Mesenchymal stem cell (in vitro differentiated cells and primary cell): ENCODE data around the gene LRIG1.

Source experiments
- DNase-seq: peaks from one replicate; pipeline ENCODE4 v3.0.0-alpha.2; 2013
- H2AFZ ChIP-seq: one replicate; pipeline ENCODE4 v1.6.1; 2013; ENCODE audit warnings: low read depth, mild to moderate bottlenecking, control low read depth, inconsistent platforms, low read length, moderate library complexity
- H2AK5ac ChIP-seq: 2 replicates; pipeline ENCODE4 v1.6.1; 2013; ENCODE audit warnings: low read length, moderate library complexity, mild to moderate bottlenecking, inconsistent platforms; ENCODE audit not compliant: severe bottlenecking
- H2BK120ac ChIP-seq: one replicate; pipeline ENCODE4 v1.6.1; 2013; ENCODE audit warnings: low read depth, mild to moderate bottlenecking, inconsistent platforms, low read length, moderate library complexity
- H2BK12ac ChIP-seq, 2 experiments: one replicate each; pipeline ENCODE4 v1.6.1; 2013; ENCODE audit warnings: inconsistent platforms in 2 of 2, low read length in 2 of 2, mild to moderate bottlenecking in 2 of 2, moderate library complexity in 2 of 2, control low read depth in 1 of 2
- H2BK15ac ChIP-seq: one replicate; pipeline ENCODE4 v1.6.1; 2013; ENCODE audit warnings: mild to moderate bottlenecking, low read depth, inconsistent platforms; ENCODE audit not compliant: poor library complexity, severe bottlenecking
- H2BK5ac ChIP-seq: 2 replicates; pipeline ENCODE4 v1.6.1; 2013; ENCODE audit warnings: low read depth, mild to moderate bottlenecking, low read length, control low read depth, inconsistent platforms; ENCODE audit not compliant: poor library complexity, severe bottlenecking
- H3K14ac ChIP-seq, 2 experiments: one replicate each; pipeline ENCODE4 v1.6.1; 2013; ENCODE audit warnings: inconsistent platforms in 2 of 2, low read length in 2 of 2, control low read depth in 1 of 2, mild to moderate bottlenecking in 1 of 2, moderate library complexity in 1 of 2
- H3K18ac ChIP-seq, 2 experiments: one replicate each; pipeline ENCODE4 v1.6.1; 2013; ENCODE audit warnings: inconsistent platforms in 2 of 2, low read length in 2 of 2, control low read depth in 1 of 2, low read depth in 1 of 2, mild to moderate bottlenecking in 1 of 2
- H3K23ac ChIP-seq, 2 experiments: one replicate each; pipeline ENCODE4 v1.6.1; 2013; ENCODE audit warnings: inconsistent platforms in 2 of 2, low read length in 2 of 2, mild to moderate bottlenecking in 2 of 2, moderate library complexity in 2 of 2, control low read depth in 1 of 2
- H3K27ac ChIP-seq: 2 replicates; pipeline ENCODE4 v1.5.1; 2013; ENCODE audit warnings: mild to moderate bottlenecking, moderate library complexity, low read length, control low read depth, inconsistent platforms; ENCODE audit not compliant: poor library complexity, severe bottlenecking
- H3K27me3 ChIP-seq, 2 experiments: 2 replicates each; pipeline versions ENCODE4 v1.6.1 to v1.7.0; 2013; ENCODE audit warnings: low read length in 2 of 2, mild to moderate bottlenecking in 2 of 2, moderate library complexity in 2 of 2, control low read depth in 1 of 2, inconsistent platforms in 1 of 2; ENCODE audit not compliant: control insufficient read depth in 1 of 2, insufficient read depth in 1 of 2
- H3K36me3 ChIP-seq, 2 experiments: 2 replicates each; pipeline versions ENCODE4 v1.6.1 to v1.7.0; 2013; ENCODE audit warnings: low read length in 2 of 2, control low read depth in 1 of 2, inconsistent platforms in 1 of 2, low read depth in 1 of 2, mild to moderate bottlenecking in 1 of 2; ENCODE audit not compliant: insufficient read depth in 2 of 2, control insufficient read depth in 1 of 2
- H3K4ac ChIP-seq, 2 experiments: one replicate each; pipeline ENCODE4 v1.6.1; 2013; ENCODE audit warnings: inconsistent platforms in 2 of 2, low read length in 2 of 2, mild to moderate bottlenecking in 2 of 2, moderate library complexity in 2 of 2, control low read depth in 1 of 2, low read depth in 1 of 2
- H3K4me1 ChIP-seq: 2 replicates; pipeline ENCODE4 v1.6.1; 2013; ENCODE audit warnings: low read depth, low read length, control low read depth; ENCODE audit not compliant: control insufficient read depth, insufficient read depth
- H3K4me2 ChIP-seq: 2 replicates; pipeline ENCODE4 v1.6.1; 2013; ENCODE audit warnings: low read length, mild to moderate bottlenecking, inconsistent platforms; ENCODE audit not compliant: poor library complexity, severe bottlenecking
- H3K4me3 ChIP-seq, 2 experiments: 2 replicates each; pipeline versions ENCODE4 v1.5.1 to v1.7.0; 2013; ENCODE audit warnings: low read length in 2 of 2, mild to moderate bottlenecking in 2 of 2, control low read depth in 1 of 2, low read depth in 1 of 2; ENCODE audit not compliant: insufficient read depth in 1 of 2
- H3K79me1 ChIP-seq: replicated peaks from 2 replicates; pipeline ENCODE4 v1.6.1; 2013; ENCODE audit warnings: mild to moderate bottlenecking, control low read depth, low read length, inconsistent platforms; ENCODE audit not compliant: poor library complexity, severe bottlenecking
- H3K9ac ChIP-seq: 2 replicates; pipeline ENCODE4 v1.7.0; 2013; ENCODE audit warnings: mild to moderate bottlenecking, low read length, moderate library complexity
- H3K9me3 ChIP-seq: 2 replicates; pipeline ENCODE4 v1.7.0; 2013; ENCODE audit warnings: mild to moderate bottlenecking, low read length; ENCODE audit not compliant: control insufficient read depth
- H4K8ac ChIP-seq: one replicate; pipeline ENCODE4 v1.6.1; 2013; ENCODE audit warnings: inconsistent platforms, mild to moderate bottlenecking, low read length, moderate library complexity
- H4K91ac ChIP-seq: one replicate; pipeline ENCODE4 v1.6.1; 2013; ENCODE audit warnings: mild to moderate bottlenecking, low read length, inconsistent platforms
- WGBS: methylation state at CpG from one replicate; pipeline ENCODE4 v1.1.7; 2013; ENCODE audit warnings: mixed read lengths; 5-methylcytosine and 5-hydroxymethylcytosine counted together

LRIG1 gene

GRCh38 chr3:66355997-66356396 lies 144.8 kb downstream of the LRIG1 start:
- Histone ChIP-seq H2AK5ac (no peak overlapping the region), H4K8ac (no peak overlapping the region), H3K4me3 (no peak overlapping the region), H3K18ac (no peak overlapping the region), H3K9me3 (no peaks in the 10 kb centered on the region), H3K36me3 (no peaks in the 10 kb centered on the region), H2BK12ac (no peak overlapping the region), H2BK15ac (no peak overlapping the region), H3K27me3 (no peaks in the 10 kb centered on the region), H3K9ac (no peak overlapping the region), H3K79me1 (peaks cover 1% of the 10 kb centered on the region), H3K4ac (no peak overlapping the region), H3K27ac (no peak overlapping the region), H2BK120ac (no peak overlapping the region), H3K4me1 (peaks cover 4% of the 10 kb centered on the region), H3K23ac (no peak overlapping the region), H2AFZ (no peak overlapping the region), H3K4me2 (no peak overlapping the region), H2BK5ac (no peak overlapping the region), H4K91ac (no peak overlapping the region), H3K14ac (no peak overlapping the region)
- WGBS: no CpG with 5 or more reads among the region's 1 CpG
- no peak for DNase-seq

- Histone ChIP-seq H4K8ac (no peak overlapping the region), H3K14ac (no peak overlapping the region), H3K18ac (no peak overlapping the region), H3K27me3 (no peaks in the 10 kb centered on the region), H2BK120ac (no peak overlapping the region), H4K91ac (no peak overlapping the region), H2BK5ac (no peak overlapping the region), H3K27ac (no peak overlapping the region), H3K4me3 (no peak overlapping the region), H3K4me2 (no peak overlapping the region), H3K36me3 (no peaks in the 10 kb centered on the region), H2AFZ (no peak overlapping the region), H2AK5ac (no peak overlapping the region), H3K9me3 (no peaks in the 10 kb centered on the region), H2BK15ac (no peak overlapping the region), H3K79me1 (peaks cover 1% of the 10 kb centered on the region), H3K4ac (no peak overlapping the region), H3K4me1 (peaks cover 4% of the 10 kb centered on the region), H2BK12ac (no peak overlapping the region), H3K9ac (no peak overlapping the region), H3K23ac (no peak overlapping the region)
- 100% methylated on average over 2 of the region's 3 CpGs for WGBS
- no peak for DNase-seq
These were observed 145.4 kb downstream of the LRIG1 start for GRCh38 chr3:66355394-66355793.

GRCh38 chr3:66354001-66354400 lies 146.8 kb downstream of the LRIG1 start:
- H3K27ac ChIP-seq: peak overlapping the region; percentile 60
- H3K9ac ChIP-seq: no peak overlapping the region
- no peak overlapping the region for H3K18ac ChIP-seq
- H2BK5ac ChIP-seq: no peak overlapping the region
- no peaks in the 10 kb centered on the region for H3K9me3 ChIP-seq
- H2BK120ac ChIP-seq: no peak overlapping the region
- no peak overlapping the region for H3K23ac ChIP-seq
- H4K8ac ChIP-seq: no peak overlapping the region
- no peaks in the 10 kb centered on the region for H3K36me3 ChIP-seq
- no peak overlapping the region for H4K91ac ChIP-seq
- no peak for DNase-seq
- no peak overlapping the region for H2BK15ac ChIP-seq
- WGBS: 60% methylated on average over 1 of the region's 2 CpGs
- no peaks in the 10 kb centered on the region for H3K27me3 ChIP-seq
- no peak overlapping the region for H2AFZ ChIP-seq
- H3K4me1 ChIP-seq: peaks cover 4% of the 10 kb centered on the region
- H2AK5ac ChIP-seq: no peak overlapping the region
- no peak overlapping the region for H3K14ac ChIP-seq
- H3K4ac ChIP-seq: no peak overlapping the region
- peaks cover 1% of the 10 kb centered on the region for H3K79me1 ChIP-seq
- H3K4me3 ChIP-seq: no peak overlapping the region
- H2BK12ac ChIP-seq: no peak overlapping the region
- no peak overlapping the region for H3K4me2 ChIP-seq

DNA sequence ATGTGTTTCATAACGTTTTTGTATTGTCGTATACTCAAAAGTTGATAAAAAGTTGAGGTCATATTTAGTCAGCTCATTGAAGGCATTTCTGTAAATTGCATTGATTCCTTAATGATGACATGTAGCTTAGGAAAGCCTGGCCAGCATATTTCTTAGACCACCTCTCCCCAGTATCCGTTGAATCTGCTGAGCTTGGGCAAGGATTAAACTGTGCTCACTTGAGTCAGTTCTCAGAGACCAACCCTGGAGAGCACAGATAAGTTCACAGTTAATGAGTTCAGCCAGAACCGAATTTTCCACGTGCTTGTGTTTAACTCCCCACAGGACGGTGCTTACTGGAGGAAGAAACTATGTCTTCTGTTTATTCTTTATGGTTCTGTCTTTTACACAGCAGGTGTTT lies 147.3 kb downstream of the LRIG1 start:
- no peak overlapping the region for H3K4me2 ChIP-seq
- no peaks in the 10 kb centered on the region for H3K9me3 ChIP-seq
- 43% methylated on average over 6 of the region's 6 CpGs for WGBS
- no peak overlapping the region for H3K14ac ChIP-seq
- H3K23ac ChIP-seq: no peak overlapping the region
- H2AFZ ChIP-seq: no peak overlapping the region
- H3K27ac ChIP-seq: peak overlapping the region; percentile 60
- peak; percentile 29 for DNase-seq
- no peak overlapping the region for H2BK120ac ChIP-seq
- H3K79me1 ChIP-seq: peaks cover 1% of the 10 kb centered on the region
- H3K4me1 ChIP-seq: peaks cover 4% of the 10 kb centered on the region
- no peak overlapping the region for H3K18ac ChIP-seq
- H2BK15ac ChIP-seq: no peak overlapping the region
- no peak overlapping the region for H2BK12ac ChIP-seq
- no peak overlapping the region for H2BK5ac ChIP-seq
- no peak overlapping the region for H3K9ac ChIP-seq
- H4K91ac ChIP-seq: no peak overlapping the region
- no peak overlapping the region for H2AK5ac ChIP-seq
- no peak overlapping the region for H3K4ac ChIP-seq
- no peak overlapping the region for H4K8ac ChIP-seq
- H3K36me3 ChIP-seq: no peaks in the 10 kb centered on the region
- no peak overlapping the region for H3K4me3 ChIP-seq
- no peaks in the 10 kb centered on the region for H3K27me3 ChIP-seq
